GM10266 (cell line): ENCODE measurements around the gene SUN1.

Source experiments
- DNase-seq: peaks from one replicate; pipeline ENCODE4 v3.0.0; 2012; ENCODE audit errors: extremely low spot score
- TF ChIP-seq, protein P1 (sequence below): IDR thresholded peaks from 2 replicates; pipeline ENCODE4 v1.5.1; 2012; ENCODE audit warnings: mild to moderate bottlenecking, low read depth; ENCODE audit not compliant: control insufficient read depth, insufficient read depth; ENCODE audit errors: missing control alignments

SUN1 gene

DNA sequence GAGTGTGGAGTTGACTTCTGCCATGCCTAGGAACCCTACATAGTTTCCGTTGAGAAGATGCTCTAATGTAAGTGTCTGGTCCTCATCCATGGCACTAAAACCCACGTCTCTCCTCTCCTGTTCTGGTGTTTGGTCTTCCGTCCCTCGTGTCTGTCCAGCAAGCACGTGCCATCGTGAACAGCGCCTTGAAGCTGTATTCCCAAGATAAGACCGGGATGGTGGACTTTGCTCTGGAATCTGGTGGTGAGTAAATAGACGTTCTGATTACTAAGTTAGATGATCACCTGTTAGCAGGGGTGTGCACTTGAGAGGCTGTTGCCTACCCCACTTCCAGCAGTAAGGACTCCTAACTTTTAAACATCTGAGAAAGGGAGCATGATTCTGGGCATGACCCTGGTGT, 28.9 kb downstream of the SUN1 start:
- TF ChIP-seq, protein P1, sequence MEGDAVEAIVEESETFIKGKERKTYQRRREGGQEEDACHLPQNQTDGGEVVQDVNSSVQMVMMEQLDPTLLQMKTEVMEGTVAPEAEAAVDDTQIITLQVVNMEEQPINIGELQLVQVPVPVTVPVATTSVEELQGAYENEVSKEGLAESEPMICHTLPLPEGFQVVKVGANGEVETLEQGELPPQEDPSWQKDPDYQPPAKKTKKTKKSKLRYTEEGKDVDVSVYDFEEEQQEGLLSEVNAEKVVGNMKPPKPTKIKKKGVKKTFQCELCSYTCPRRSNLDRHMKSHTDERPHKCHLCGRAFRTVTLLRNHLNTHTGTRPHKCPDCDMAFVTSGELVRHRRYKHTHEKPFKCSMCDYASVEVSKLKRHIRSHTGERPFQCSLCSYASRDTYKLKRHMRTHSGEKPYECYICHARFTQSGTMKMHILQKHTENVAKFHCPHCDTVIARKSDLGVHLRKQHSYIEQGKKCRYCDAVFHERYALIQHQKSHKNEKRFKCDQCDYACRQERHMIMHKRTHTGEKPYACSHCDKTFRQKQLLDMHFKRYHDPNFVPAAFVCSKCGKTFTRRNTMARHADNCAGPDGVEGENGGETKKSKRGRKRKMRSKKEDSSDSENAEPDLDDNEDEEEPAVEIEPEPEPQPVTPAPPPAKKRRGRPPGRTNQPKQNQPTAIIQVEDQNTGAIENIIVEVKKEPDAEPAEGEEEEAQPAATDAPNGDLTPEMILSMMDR: no peak
- no peak for DNase-seq

DNA sequence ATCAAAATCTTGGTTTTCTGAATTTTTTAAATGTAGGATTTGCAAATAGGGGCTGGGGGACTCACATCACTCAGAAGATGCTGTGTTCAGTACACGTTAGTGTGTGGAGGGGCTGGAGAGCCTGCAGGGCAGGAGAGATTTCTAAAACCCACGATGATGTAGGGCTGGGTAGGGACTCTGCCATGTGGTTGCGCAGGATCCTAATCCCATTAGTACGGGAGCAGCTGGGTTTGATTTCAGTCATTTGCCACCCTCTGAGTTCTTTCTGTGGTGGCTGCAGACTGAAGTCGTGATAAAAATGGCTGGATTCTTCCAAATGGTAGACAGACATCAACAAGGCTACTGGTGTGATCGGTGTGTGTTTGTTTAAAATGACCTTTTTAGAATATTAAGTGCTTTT, 29.9 kb downstream of the SUN1 start:
- DNase-seq: no peak
- TF ChIP-seq, protein P1: no peak

DNA sequence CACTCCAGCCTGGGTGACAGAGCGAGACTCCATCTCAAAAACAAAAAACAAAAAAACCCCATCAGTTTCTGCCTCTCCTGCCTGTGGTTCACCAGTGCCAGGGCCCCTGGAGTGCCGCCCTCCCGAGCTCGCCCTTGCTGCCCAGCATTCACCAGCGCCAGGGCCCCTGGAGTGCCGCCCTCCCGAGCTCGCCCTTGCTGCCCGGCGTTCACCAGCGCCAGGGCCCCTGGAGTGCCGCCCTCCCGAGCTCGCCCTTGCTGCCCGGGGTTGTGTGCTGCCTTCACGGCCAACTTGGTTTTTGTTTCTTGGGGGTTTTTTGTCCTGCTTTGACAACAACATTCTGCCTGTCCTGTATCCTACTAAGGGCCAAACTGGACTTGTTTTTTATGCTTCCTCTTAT, 30.8 kb downstream of the SUN1 start:
- DNase-seq: no peak
- TF ChIP-seq, protein P1: no peak

DNA sequence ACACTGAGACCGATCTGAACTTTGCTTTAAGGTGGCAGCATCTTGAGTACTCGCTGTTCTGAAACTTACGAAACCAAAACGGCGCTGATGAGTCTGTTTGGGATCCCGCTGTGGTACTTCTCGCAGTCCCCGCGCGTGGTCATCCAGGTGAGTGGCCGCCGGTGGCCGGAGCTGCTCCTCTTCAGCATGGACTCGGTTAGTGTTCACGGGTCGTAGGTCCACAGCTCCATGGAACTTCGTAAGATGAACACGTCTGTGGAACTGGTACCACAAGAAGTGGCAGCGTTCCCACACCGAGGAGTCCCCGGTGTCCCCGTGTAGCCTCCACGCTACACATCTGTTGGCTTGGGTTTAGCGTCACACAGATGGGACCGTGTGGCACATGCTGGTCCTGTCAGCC, 33.6 kb downstream of the SUN1 start:
- TF ChIP-seq, protein P1: no peak
- no peak for DNase-seq

DNA sequence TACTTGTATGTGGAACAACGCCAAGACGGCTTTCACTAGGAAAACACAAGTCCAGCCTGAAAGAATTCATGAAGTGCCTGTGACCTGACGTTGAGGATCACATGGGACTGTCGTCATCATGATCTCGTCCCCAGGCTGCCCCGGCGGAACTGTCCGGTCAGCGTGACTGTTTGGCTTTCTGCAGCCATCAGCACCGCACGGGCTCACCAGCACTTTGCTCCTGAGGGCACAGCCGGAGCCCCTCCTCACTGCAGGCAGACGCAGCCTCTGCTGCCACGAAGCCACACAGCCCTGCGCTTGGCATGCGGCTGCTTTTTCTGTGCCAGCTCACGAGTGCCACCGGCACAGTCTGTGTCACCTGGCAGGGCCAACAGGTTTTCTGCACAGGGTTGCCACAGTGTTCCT, 34.7 kb downstream of the SUN1 start:
- no peak for DNase-seq
- TF ChIP-seq, protein P1: no peak

DNA sequence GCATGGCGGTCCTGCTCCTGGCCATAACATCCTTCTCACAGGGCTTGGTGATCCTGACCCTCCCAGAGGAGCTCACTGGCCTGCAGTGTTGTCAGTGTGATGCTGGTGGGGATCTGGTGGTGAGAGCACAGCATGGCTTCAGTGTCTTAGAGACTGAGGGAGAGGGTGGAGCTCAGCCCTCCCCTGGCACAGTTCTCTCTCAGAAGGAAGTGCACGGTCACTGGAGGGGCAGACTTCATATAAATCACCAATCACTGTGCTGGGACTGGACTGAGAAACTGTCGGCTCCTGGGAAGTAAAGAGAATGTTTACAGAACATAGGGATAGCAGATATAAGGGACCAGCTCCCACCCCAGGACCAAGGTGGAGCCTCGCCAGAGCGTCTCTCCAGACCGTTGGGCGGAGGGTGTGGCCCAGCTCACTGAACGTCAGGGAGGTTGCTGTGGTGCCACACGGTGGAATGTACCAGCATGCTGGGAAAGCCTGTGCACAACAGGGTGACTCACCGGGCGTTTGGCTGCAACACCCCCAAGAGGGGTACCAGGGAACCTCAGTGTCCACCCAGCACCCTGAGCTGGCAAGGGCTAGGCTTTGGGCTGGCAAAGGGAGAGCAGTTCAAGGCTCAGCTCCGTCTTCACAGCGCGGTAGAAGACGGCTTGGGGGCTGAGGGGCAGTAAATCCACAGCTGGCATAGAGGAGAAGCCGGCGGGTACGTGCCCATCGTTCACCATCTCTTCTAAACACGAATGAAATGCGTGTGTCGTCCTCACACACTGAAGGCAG, 35.3 kb downstream of the SUN1 start:
- TF ChIP-seq, protein P1: no peak
- DNase-seq: no peak

DNA sequence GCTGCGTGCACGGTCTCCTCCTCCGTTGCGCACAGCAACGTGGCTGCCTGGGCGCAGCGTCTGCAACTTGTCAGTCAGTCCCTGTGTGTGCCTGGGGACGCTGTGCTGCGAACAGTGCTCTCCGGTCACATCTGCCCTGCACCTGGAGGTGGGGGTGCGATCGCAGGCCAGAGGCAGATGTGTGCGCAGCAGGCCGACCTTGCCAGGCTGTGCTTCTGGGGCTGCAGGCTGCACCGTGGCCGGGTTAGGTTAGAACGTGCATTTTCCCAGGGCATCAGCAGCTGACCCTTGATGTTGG, 35.9 kb downstream of the SUN1 start:
- no peak for DNase-seq

More for the DNA sequence above, 35.9 kb downstream of the SUN1 start:
- TF ChIP-seq, protein P1: no peak
